Stimulated activated memory B cell treated with anti-CD40 and anti-IgM and Interleukin-4, amounts not matched to agents 10 μg/mL and 1 μg/mL and 100 μg/mL, for 72 hours (primary cell): ENCODE data around the gene BAHCC1.

ENCODE experiments used
- ATAC-seq: fragments of 150-1000 bp; cut with Tn5 transposase; 2 replicates; pipeline ENCODE4 v1.10.0; 2021
- H3K27ac Mint-ChIP-seq: one replicate; pipeline ENCODE4 v1.8.0; 2022; ENCODE audit warnings: mild to moderate bottlenecking, mixed read lengths
- H3K27me3 Mint-ChIP-seq: one replicate; pipeline ENCODE4 v1.8.0; 2022; ENCODE audit warnings: mixed read lengths
- H3K36me3 Mint-ChIP-seq: one replicate; pipeline ENCODE4 v1.8.0; 2022; ENCODE audit warnings: mixed read lengths
- H3K4me1 Mint-ChIP-seq: one replicate; pipeline ENCODE4 v1.8.0; 2022; ENCODE audit warnings: mixed read lengths
- H3K4me3 Mint-ChIP-seq: one replicate; pipeline ENCODE4 v1.8.0; 2022; ENCODE audit warnings: mild to moderate bottlenecking, moderate library complexity, mixed read lengths
- H3K9me3 Mint-ChIP-seq: one replicate; pipeline ENCODE4 v1.8.0; 2022; ENCODE audit warnings: mixed read lengths

BAHCC1 gene

GRCh38 chr17:81380131-81380530 is 15.1 kb upstream of the BAHCC1 start:
- Mint-ChIP-seq H3K27ac (no peak overlapping the region), H3K36me3 (no peaks in the 10 kb centered on the region), H3K27me3 (peaks cover 36% of the 10 kb centered on the region), H3K4me1 (no peaks in the 10 kb centered on the region), H3K4me3 (no peak overlapping the region), H3K9me3 (no peaks in the 10 kb centered on the region)
- ATAC-seq: no peak

- Mint-ChIP-seq H3K4me3 (no peak overlapping the region), H3K9me3 (no peaks in the 10 kb centered on the region), H3K4me1 (no peaks in the 10 kb centered on the region), H3K27ac (no peak overlapping the region), H3K36me3 (no peaks in the 10 kb centered on the region), H3K27me3 (peaks cover 44% of the 10 kb centered on the region)
- ATAC-seq: no peak
These were observed 14.4 kb upstream of the BAHCC1 start for GRCh38 chr17:81380666-81381518.

GRCh38 chr17:81381632-81382577 is 13.4 kb upstream of the BAHCC1 start:
- no peak for ATAC-seq
- no peaks in the 10 kb centered on the region for H3K9me3 Mint-ChIP-seq
- H3K4me1 Mint-ChIP-seq: peaks cover 7% of the 10 kb centered on the region
- no peak overlapping the region for H3K4me3 Mint-ChIP-seq
- H3K27ac Mint-ChIP-seq: no peak overlapping the region
- no peaks in the 10 kb centered on the region for H3K36me3 Mint-ChIP-seq
- peaks cover 53% of the 10 kb centered on the region for H3K27me3 Mint-ChIP-seq

GRCh38 chr17:81382851-81383250 is 12.4 kb upstream of the BAHCC1 start:
- H3K36me3 Mint-ChIP-seq: no peaks in the 10 kb centered on the region
- no peak overlapping the region for H3K4me3 Mint-ChIP-seq
- no peaks in the 10 kb centered on the region for H3K9me3 Mint-ChIP-seq
- peaks cover 57% of the 10 kb centered on the region for H3K27me3 Mint-ChIP-seq
- ATAC-seq: no peak
- no peak overlapping the region for H3K27ac Mint-ChIP-seq
- peaks cover 7% of the 10 kb centered on the region for H3K4me1 Mint-ChIP-seq

- H3K27me3 Mint-ChIP-seq: peaks cover 67% of the 10 kb centered on the region
- no peaks in the 10 kb centered on the region for H3K36me3 Mint-ChIP-seq
- no peaks in the 10 kb centered on the region for H3K9me3 Mint-ChIP-seq
These were observed 11.5 kb upstream of the BAHCC1 start for GRCh38 chr17:81383504-81384421.

GRCh38 chr17:81384929-81385319 is 10.3 kb upstream of the BAHCC1 start:
- Mint-ChIP-seq H3K4me3 (no peak overlapping the region), H3K27me3 (peaks cover 78% of the 10 kb centered on the region), H3K4me1 (peaks cover 7% of the 10 kb centered on the region), H3K36me3 (no peaks in the 10 kb centered on the region), H3K27ac (no peak overlapping the region), H3K9me3 (no peaks in the 10 kb centered on the region)
- ATAC-seq: no peak

More at GRCh38 chr17:81383504-81384421, 11.5 kb upstream of the BAHCC1 start:
- no peak overlapping the region for H3K27ac Mint-ChIP-seq
- H3K4me3 Mint-ChIP-seq: no peak overlapping the region
- ATAC-seq: no peak
- peaks cover 7% of the 10 kb centered on the region for H3K4me1 Mint-ChIP-seq

GRCh38 chr17:81385320-81386111 is 9.7 kb upstream of the BAHCC1 start:
- H3K36me3 Mint-ChIP-seq: no peaks in the 10 kb centered on the region
- peaks cover 7% of the 10 kb centered on the region for H3K4me1 Mint-ChIP-seq
- peaks cover 84% of the 10 kb centered on the region for H3K27me3 Mint-ChIP-seq
- no peak for ATAC-seq
- H3K27ac Mint-ChIP-seq: no peak overlapping the region
- H3K9me3 Mint-ChIP-seq: no peaks in the 10 kb centered on the region
- peak overlapping the region; percentile 15 for H3K4me3 Mint-ChIP-seq

GRCh38 chr17:81386141-81386645 is 9.1 kb upstream of the BAHCC1 start:
- H3K4me1 Mint-ChIP-seq: peaks cover 7% of the 10 kb centered on the region
- peak overlapping the region; percentile 53 for H3K4me3 Mint-ChIP-seq
- no peaks in the 10 kb centered on the region for H3K36me3 Mint-ChIP-seq
- peaks cover 85% of the 10 kb centered on the region for H3K27me3 Mint-ChIP-seq
- ATAC-seq: no peak
- no peaks in the 10 kb centered on the region for H3K9me3 Mint-ChIP-seq
- H3K27ac Mint-ChIP-seq: no peak overlapping the region

GRCh38 chr17:81386646-81387099 is 8.6 kb upstream of the BAHCC1 start:
- Mint-ChIP-seq H3K4me3 (peak overlapping the region; percentile 53), H3K27ac (no peak overlapping the region), H3K27me3 (peaks cover 85% of the 10 kb centered on the region), H3K36me3 (no peaks in the 10 kb centered on the region), H3K4me1 (peaks cover 7% of the 10 kb centered on the region), H3K9me3 (no peaks in the 10 kb centered on the region)
- peak; percentile 38 for ATAC-seq

GRCh38 chr17:81387100-81388090 is 7.9 kb upstream of the BAHCC1 start:
- Mint-ChIP-seq H3K27ac (peak overlapping the region; percentile 69), H3K36me3 (no peaks in the 10 kb centered on the region)

GRCh38 chr17:81388091-81388611 is 7.1 kb upstream of the BAHCC1 start:
- H3K4me1 Mint-ChIP-seq: peaks cover 7% of the 10 kb centered on the region
- no peak overlapping the region for H3K4me3 Mint-ChIP-seq
- H3K36me3 Mint-ChIP-seq: no peaks in the 10 kb centered on the region
- no peaks in the 10 kb centered on the region for H3K9me3 Mint-ChIP-seq
- H3K27ac Mint-ChIP-seq: peak overlapping the region; percentile 69
- peaks cover 87% of the 10 kb centered on the region for H3K27me3 Mint-ChIP-seq
- no peak for ATAC-seq

More at GRCh38 chr17:81387100-81388090, 7.9 kb upstream of the BAHCC1 start:
- no peaks in the 10 kb centered on the region for H3K9me3 Mint-ChIP-seq
- peak overlapping the region; percentile 74 for H3K4me3 Mint-ChIP-seq
- H3K27me3 Mint-ChIP-seq: peaks cover 85% of the 10 kb centered on the region
- ATAC-seq: peak; percentile 57
- peaks cover 7% of the 10 kb centered on the region for H3K4me1 Mint-ChIP-seq

GRCh38 chr17:81388612-81389367 is 6.5 kb upstream of the BAHCC1 start:
- peaks cover 83% of the 10 kb centered on the region for H3K27me3 Mint-ChIP-seq
- H3K4me3 Mint-ChIP-seq: no peak overlapping the region
- H3K4me1 Mint-ChIP-seq: peaks cover 7% of the 10 kb centered on the region
- H3K36me3 Mint-ChIP-seq: no peaks in the 10 kb centered on the region
- ATAC-seq: no peak
- no peak overlapping the region for H3K27ac Mint-ChIP-seq
- H3K9me3 Mint-ChIP-seq: no peaks in the 10 kb centered on the region
